B cell (primary cell): Measurements from ENCODE around the gene CMC1. TPM values are rescaled to one million over a fixed set of nuclear protein-coding genes. Genes with fewer than 3 reads are reported as not detected.

Experiments used
- ATAC-seq: fragments of 200-7000 bp; cut with Tn5 transposase; one replicate; pipeline ENCODE4 v1.10.0; 2021; ENCODE audit warnings: low read depth, mild to moderate bottlenecking, moderate number of reproducible peaks, moderate library complexity
- CTCF ChIA-PET: fragments of 350-600 bp; sonication (Branson Sonifier 250); formaldehyde crosslinking; loops from one replicate; lab custom pipeline; 2021; ENCODE audit warnings: antibody characterized with exemption, inconsistent platforms; lab: Charles Lee
- POLR2A ChIA-PET: fragments of 350-600 bp; sonication (Branson Sonifier 250); formaldehyde crosslinking; loops from one replicate; lab custom pipeline; 2021; ENCODE audit warnings: antibody characterized with exemption; lab: Charles Lee
- DNase-seq: peaks from one replicate; pipeline ENCODE4 v3.0.0; 2013
- H2AFZ ChIP-seq: 2 replicates; pipeline ENCODE4 v1.6.1; 2012; ENCODE audit warnings: mild to moderate bottlenecking, low read depth, low read length; ENCODE audit not compliant: insufficient read depth, poor library complexity, severe bottlenecking
- H3K27ac ChIP-seq, 2 donors: 1 replicate in 1 of 2; 2 replicates in 1 of 2; pipeline ENCODE4 v1.5.1; 2012 to 2013; ENCODE audit warnings: low read length in 2 of 2, mild to moderate bottlenecking in 2 of 2, moderate library complexity in 1 of 2
- H3K27me3 ChIP-seq, 4 experiments: fragments of 200-600 bp in 1 of 4; sonication (generic) in 1 of 4; replicated peaks in 1 of 4; 1 replicate in 2 of 4; 2 replicates in 2 of 4; pipeline versions ENCODE4 v1.6.1 to v1.7.0; 2013 to 2016; ENCODE audit warnings: low read length in 3 of 4, mild to moderate bottlenecking in 2 of 4, mixed read lengths in 1 of 4, moderate library complexity in 1 of 4; ENCODE audit not compliant: insufficient read depth in 4 of 4, control insufficient read depth in 3 of 4; ENCODE audit errors: control extremely low read depth in 1 of 4
- H3K36me3 ChIP-seq, 2 experiments: replicated peaks in 1 of 2; 1 replicate in 1 of 2; 2 replicates in 1 of 2; pipeline versions ENCODE4 v1.6.1 to v1.7.1; 2013; ENCODE audit warnings: low read length in 1 of 2; ENCODE audit not compliant: insufficient read depth in 2 of 2, control insufficient read depth in 1 of 2; ENCODE audit errors: control extremely low read depth in 1 of 2, extremely low read depth in 1 of 2
- H3K4me1 ChIP-seq, 2 donors: fragments of 200-600 bp in 1 of 2; sonication (generic) in 1 of 2; 1 replicate in 1 of 2; 2 replicates in 1 of 2; pipeline versions ENCODE4 v1.5.1 to v1.6.1; 2013 to 2017; ENCODE audit warnings: low read length in 2 of 2; ENCODE audit not compliant: control insufficient read depth in 2 of 2, insufficient read depth in 2 of 2
- H3K4me2 ChIP-seq: replicated peaks from 2 replicates; pipeline ENCODE3; 2012; ENCODE audit warnings: mild to moderate bottlenecking, low read depth, low read length; ENCODE audit not compliant: poor library complexity, severe bottlenecking
- H3K4me3 ChIP-seq, 5 experiments: fragments of 200-600 bp in 1 of 5; sonication (generic) in 1 of 5; 1 replicate in 3 of 5; 2 replicates in 2 of 5; pipeline versions ENCODE4 v1.5.1 to v1.7.0; 2011 to 2016; ENCODE audit warnings: low read length in 4 of 5, mild to moderate bottlenecking in 4 of 5, low read depth in 2 of 5, control low read depth in 1 of 5, moderate library complexity in 1 of 5; ENCODE audit not compliant: insufficient read depth in 1 of 5; ENCODE audit errors: control extremely low read depth in 1 of 5, extremely low read depth in 1 of 5
- H3K79me2 ChIP-seq: fragments of 200-600 bp; sonication (generic); one replicate; pipeline ENCODE4 v1.6.0; 2016; ENCODE audit warnings: low read length; ENCODE audit not compliant: control insufficient read depth, insufficient read depth
- H3K9ac ChIP-seq: fragments of 200-600 bp; sonication (generic); 2 replicates; pipeline ENCODE4 v1.6.1; 2017; ENCODE audit warnings: mild to moderate bottlenecking, low read length, moderate library complexity
- H3K9me3 ChIP-seq, 3 donors: one replicate each; pipeline versions ENCODE4 v1.6.1 to v1.7.1; 2013; ENCODE audit warnings: low read length in 2 of 3; ENCODE audit not compliant: control insufficient read depth in 2 of 3, insufficient read depth in 1 of 3; ENCODE audit errors: control extremely low read depth in 1 of 3
- H4K20me1 ChIP-seq: 2 replicates; pipeline ENCODE4 v1.6.0; 2012; ENCODE audit warnings: mild to moderate bottlenecking, low read length; ENCODE audit not compliant: insufficient read depth, control insufficient read depth, poor library complexity, severe bottlenecking
- H3K27ac Mint-ChIP-seq: one replicate; pipeline ENCODE4 v1.8.0; 2021; ENCODE audit warnings: mixed read lengths
- H3K27me3 Mint-ChIP-seq: one replicate; pipeline ENCODE4 v1.8.0; 2021; ENCODE audit warnings: mixed read lengths
- H3K4me1 Mint-ChIP-seq: one replicate; pipeline ENCODE4 v1.8.0; 2021; ENCODE audit warnings: mixed read lengths
- H3K4me3 Mint-ChIP-seq: one replicate; pipeline ENCODE4 v1.8.0; 2021; ENCODE audit warnings: mixed read lengths
- H3K9me3 Mint-ChIP-seq: one replicate; pipeline ENCODE4 v1.8.0; 2022; ENCODE audit warnings: mixed read lengths; ENCODE audit not compliant: insufficient read depth
- CTCF ChIP-seq: fragments of 200-600 bp; IDR thresholded peaks from one replicate; pipeline ENCODE4 v1.8.0; 2022; ENCODE audit warnings: antibody characterized with exemption, mild to moderate bottlenecking
- EZH2 ChIP-seq: IDR thresholded peaks from 2 replicates; pipeline ENCODE4 v1.6.1; 2012; ENCODE audit warnings: borderline replicate concordance, low read depth, mild to moderate bottlenecking, moderate library complexity, low read length; ENCODE audit not compliant: insufficient read depth, poor library complexity, severe bottlenecking
- WGBS: methylation state at CpG from one replicate; pipeline ENCODE4 v1.1.5; 2013; ENCODE audit warnings: missing lambda C conversion rate; ENCODE audit not compliant: insufficient coverage; 5-methylcytosine and 5-hydroxymethylcytosine counted together
- intact Hi-C: fragments of 100-400 bp; cut with micrococcal nuclease; formaldehyde crosslinking; loops from one replicate; pipeline ENCODE4 v1.10.0; 2022
- polyA plus RNA-seq: library from polyadenylated mRNA; depleted of rRNA; stranded (reverse); fragments of >200 nt; gene quantifications from 2 replicates; pipeline ENCODE4 v1.2.3, GENCODE V29; 2012
- total RNA-seq, 2 donors: library from RNA; stranded (reverse); fragments of 120-200 nt in 1 of 2; gene quantifications; 1 replicate in 1 of 2; 2 replicates in 1 of 2; pipeline versions ENCODE4 v1.2.3 to v1.2.4, GENCODE V29; 2013 to 2022

CMC1 gene
- total and polyA plus RNA-seq, 2 donors (not counting 1 experiment from before 2014, with no cell fraction given): 6.7 to 14.5 TPM

- Histone ChIP-seq H3K4me3 (no peak overlapping the region), H2AFZ (no peak overlapping the region), H3K4me1 (no peaks in the 10 kb centered on the region), H3K9me3 (no peaks in the 10 kb centered on the region), H3K79me2 (no peaks in the 10 kb centered on the region), H4K20me1 (no peaks in the 10 kb centered on the region), H3K27ac (no peak overlapping the region), H3K9ac (no peak overlapping the region), H3K4me2 (no peak overlapping the region), H3K36me3 (no peaks in the 10 kb centered on the region), H3K27me3 (peaks cover 0 to 4% (median 0%) of the 10 kb centered on the region in 4 experiments)
- Mint-ChIP-seq H3K4me3 (no peak overlapping the region), H3K9me3 (no peaks in the 10 kb centered on the region), H3K27me3 (peaks cover 18% of the 10 kb centered on the region), H3K27ac (no peak overlapping the region), H3K4me1 (no peaks in the 10 kb centered on the region)
- intact Hi-C loops: no loop called here
- no peak for ATAC-seq
- DNase-seq: no peak
- WGBS: 83% methylated on average over 1 of the region's 5 CpGs
- ChIA-PET POLR2A (no interaction called here), CTCF (no interaction called here)
- TF ChIP-seq CTCF (no peak), EZH2 (no peak)
Measured at GRCh38 chr3:28228623-28229022, 12.8 kb upstream of the CMC1 start.

GRCh38 chr3:28232659-28233058 is 8.8 kb upstream of the CMC1 start:
- no peak overlapping the region for H3K4me3 Mint-ChIP-seq
- TF ChIP-seq EZH2: no peak
- no peak for TF ChIP-seq CTCF
- CTCF ChIA-PET: no interaction called here

More at GRCh38 chr3:28232659-28233058, 8.8 kb upstream of the CMC1 start:
- Histone ChIP-seq H4K20me1 (no peaks in the 10 kb centered on the region), H3K4me1 (no peaks in the 10 kb centered on the region), H3K79me2 (no peaks in the 10 kb centered on the region), H3K9ac (no peak overlapping the region), H3K27me3 (no peaks in the 10 kb centered on the region), H2AFZ (no peak overlapping the region), H3K36me3 (no peaks in the 10 kb centered on the region), H3K9me3 (no peaks in the 10 kb centered on the region), H3K4me2 (no peak overlapping the region), H3K4me3 (no peak overlapping the region), H3K27ac (no peak overlapping the region)
- no peak for ATAC-seq
- Mint-ChIP-seq H3K4me1 (no peaks in the 10 kb centered on the region), H3K27ac (no peak overlapping the region), H3K27me3 (peaks cover 9% of the 10 kb centered on the region), H3K9me3 (no peaks in the 10 kb centered on the region)
- POLR2A ChIA-PET: no interaction called here
- intact Hi-C loops: no loop called here
- no peak for DNase-seq
